ENCODE data around the gene THOC5. TPM values are rescaled to one million over a fixed set of nuclear protein-coding genes. Genes with fewer than 3 reads are reported as not detected.
"Not testable (repeated sequence)": the region's sequence is repeated elsewhere in the genome, so short reads cannot be mapped to it uniquely, and the experiment has no call there.

THOC5 gene
- total RNA-seq, 1 donor from 2014 or later: 175 TPM

DNA sequence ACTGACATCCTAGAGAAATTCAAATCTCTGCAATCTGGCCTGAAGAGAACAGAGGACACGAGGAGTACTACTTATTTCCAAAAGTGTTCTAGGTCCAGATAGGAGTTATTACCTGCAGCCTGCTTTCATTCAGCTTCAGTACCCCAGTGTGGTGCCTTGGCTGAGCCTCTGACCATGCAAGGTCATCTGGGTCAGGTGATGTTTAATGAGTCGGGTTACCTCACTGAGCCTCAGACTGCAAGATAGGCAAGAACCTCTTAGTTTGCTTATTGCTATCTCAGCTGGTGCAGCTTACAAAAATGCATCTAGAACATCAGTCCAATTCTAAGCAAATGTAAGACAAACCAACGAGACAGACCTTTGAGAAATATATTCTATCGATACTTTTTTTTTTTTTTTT, 40.4 kb upstream of the THOC5 start:
- no peak for TF ChIP-seq CTCF (IDR thresholded peaks at IDR 0.05; ENCODE audit: partially characterized antibody, unreplicated experiment)
- Mint-ChIP-seq H3K9me3 (ENCODE audit: unreplicated experiment) (no peaks in the 10 kb centered on the region), H3K4me1 (ENCODE audit: low read depth, unreplicated experiment) (no peaks in the 10 kb centered on the region), H3K4me3 (ENCODE audit: unreplicated experiment) (no peak overlapping the region), H3K36me3 (ENCODE audit: unreplicated experiment) (peaks cover 9% of the 10 kb centered on the region), H3K27ac (ENCODE audit: unreplicated experiment) (no peak overlapping the region), H3K27me3 (ENCODE audit: unreplicated experiment) (peaks cover 5% of the 10 kb centered on the region)
- no peak for DNase-seq

GRCh38 chr22:29587938-29588699, 34.6 kb upstream of the THOC5 start:
- no peak overlapping the region for H3K4me3 Mint-ChIP-seq (ENCODE audit: unreplicated experiment)
- no peak for TF ChIP-seq CTCF (IDR thresholded peaks at IDR 0.05; ENCODE audit: partially characterized antibody, unreplicated experiment)
- no peak for DNase-seq
- H3K36me3 Mint-ChIP-seq (ENCODE audit: unreplicated experiment): no peaks in the 10 kb centered on the region
- H3K27me3 Mint-ChIP-seq (ENCODE audit: unreplicated experiment): peaks cover 1% of the 10 kb centered on the region
- H3K27ac Mint-ChIP-seq (ENCODE audit: unreplicated experiment): no peak overlapping the region
- no peaks in the 10 kb centered on the region for H3K9me3 Mint-ChIP-seq (ENCODE audit: unreplicated experiment)
- H3K4me1 Mint-ChIP-seq (ENCODE audit: low read depth, unreplicated experiment): no peaks in the 10 kb centered on the region

- not testable (repeated sequence) for H3K27me3 Mint-ChIP-seq (ENCODE audit: unreplicated experiment); H3K36me3 Mint-ChIP-seq (ENCODE audit: unreplicated experiment); H3K4me3 Mint-ChIP-seq (ENCODE audit: unreplicated experiment); H3K4me1 Mint-ChIP-seq (ENCODE audit: low read depth, unreplicated experiment); H3K27ac Mint-ChIP-seq (ENCODE audit: unreplicated experiment); H3K9me3 Mint-ChIP-seq (ENCODE audit: unreplicated experiment); DNase-seq
These were observed 32.7 kb upstream of the THOC5 start for GRCh38 chr22:29586193-29586705.

DNA sequence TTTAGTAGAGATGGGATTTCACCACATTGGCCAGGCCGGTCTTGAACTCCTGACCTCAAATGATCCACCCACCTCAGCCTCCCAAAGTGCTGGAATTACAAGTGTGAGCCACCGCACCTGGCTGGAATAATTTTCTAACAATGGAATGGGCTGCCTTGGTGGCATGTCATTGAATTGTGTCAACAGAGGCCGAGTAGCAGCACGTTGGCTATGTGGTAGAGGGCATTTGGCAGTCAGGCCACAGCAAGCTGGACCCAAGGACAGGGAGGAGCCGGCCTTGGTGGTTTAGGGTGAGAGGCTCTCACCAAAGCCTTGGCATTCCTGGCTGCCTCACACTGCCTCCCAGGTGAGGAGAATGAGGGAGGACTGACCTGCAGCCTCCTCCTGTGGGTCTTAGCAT, 31.4 kb upstream of the THOC5 start:
- DNase-seq: no peak
- no peak for TF ChIP-seq CTCF (IDR thresholded peaks at IDR 0.05; ENCODE audit: partially characterized antibody, unreplicated experiment)
- no peak overlapping the region for H3K4me3 Mint-ChIP-seq (ENCODE audit: unreplicated experiment)
- H3K36me3 Mint-ChIP-seq (ENCODE audit: unreplicated experiment): no peaks in the 10 kb centered on the region
- peaks cover 3% of the 10 kb centered on the region for H3K9me3 Mint-ChIP-seq (ENCODE audit: unreplicated experiment)
- H3K4me1 Mint-ChIP-seq (ENCODE audit: low read depth, unreplicated experiment): peaks cover under 1% of the 10 kb centered on the region
- H3K27me3 Mint-ChIP-seq (ENCODE audit: unreplicated experiment): peaks cover 4% of the 10 kb centered on the region
- no peak overlapping the region for H3K27ac Mint-ChIP-seq (ENCODE audit: unreplicated experiment)

DNA sequence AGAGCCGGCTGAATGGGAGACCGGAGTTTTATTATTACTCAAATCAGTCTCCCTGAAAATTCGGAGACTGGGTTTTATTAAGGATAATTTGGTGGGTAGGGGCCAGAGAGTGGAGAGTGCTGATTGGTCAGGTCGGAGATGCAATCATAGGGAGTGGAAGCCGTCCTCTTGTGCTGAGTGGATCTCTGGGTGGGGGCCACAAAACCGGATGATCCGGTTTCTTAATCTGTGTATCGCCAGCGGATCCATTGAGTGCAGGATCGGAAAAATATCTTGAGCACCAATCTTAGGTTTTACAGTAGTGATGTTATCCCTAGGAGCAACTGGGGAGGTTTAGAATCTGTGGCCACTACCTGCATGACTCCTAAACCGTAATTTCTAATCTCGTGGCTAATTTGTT, 28.2 kb upstream of the THOC5 start:
- no peaks in the 10 kb centered on the region for H3K36me3 Mint-ChIP-seq (ENCODE audit: unreplicated experiment)
- DNase-seq: no peak
- H3K27me3 Mint-ChIP-seq (ENCODE audit: unreplicated experiment): peaks cover 4% of the 10 kb centered on the region
- H3K27ac Mint-ChIP-seq (ENCODE audit: unreplicated experiment): no peak overlapping the region
- TF ChIP-seq CTCF (IDR thresholded peaks at IDR 0.05; ENCODE audit: partially characterized antibody, unreplicated experiment): no peak
- H3K9me3 Mint-ChIP-seq (ENCODE audit: unreplicated experiment): peaks cover 5% of the 10 kb centered on the region
- H3K4me1 Mint-ChIP-seq (ENCODE audit: low read depth, unreplicated experiment): peaks cover 3% of the 10 kb centered on the region
- H3K4me3 Mint-ChIP-seq (ENCODE audit: unreplicated experiment): peak overlapping the region; percentile 85
